MM.1S (cell line): ENCODE data around the gene LIMS1.

ENCODE experiments used
- DNase-seq: peaks from one replicate; pipeline ENCODE4 v3.0.0-alpha.2; 2015
- H2AFZ ChIP-seq: fragments of 300-600 bp; sonication (generic); 2 replicates; pipeline ENCODE4 v1.6.0; 2016; ENCODE audit warnings: antibody characterized with exemption, low read length
- H3F3A ChIP-seq: fragments of 300-600 bp; sonication (generic); 2 replicates; pipeline ENCODE4 v1.6.1; 2016; ENCODE audit warnings: mild to moderate bottlenecking, antibody characterized with exemption, low read length, moderate library complexity, mixed read lengths; ENCODE audit not compliant: insufficient read depth
- H3K27ac ChIP-seq: fragments of 300-600 bp; sonication (generic); 2 replicates; pipeline ENCODE4 v1.5.1; 2016; ENCODE audit warnings: mild to moderate bottlenecking, low read length
- H3K27me3 ChIP-seq: fragments of 300-600 bp; sonication (generic); replicated peaks from 2 replicates; pipeline ENCODE4 v1.6.0; 2016; ENCODE audit warnings: low read length; ENCODE audit not compliant: insufficient read depth
- H3K36me3 ChIP-seq: fragments of 300-600 bp; sonication (generic); replicated peaks from 2 replicates; pipeline ENCODE4 v1.6.1; 2016; ENCODE audit warnings: mild to moderate bottlenecking, low read length, mixed read lengths; ENCODE audit not compliant: insufficient read depth
- H3K4me1 ChIP-seq: fragments of 300-600 bp; sonication (generic); 2 replicates; pipeline ENCODE4 v1.6.1; 2016; ENCODE audit warnings: low read length, mixed read lengths
- H3K4me2 ChIP-seq: fragments of 300-600 bp; sonication (generic); 2 replicates; pipeline ENCODE4 v1.6.0; 2016; ENCODE audit warnings: low read depth, low read length
- H3K4me3 ChIP-seq: fragments of 300-600 bp; sonication (generic); 2 replicates; pipeline ENCODE4 v1.5.1; 2016; ENCODE audit warnings: low read length, mixed read lengths
- H3K79me2 ChIP-seq: fragments of 300-600 bp; sonication (generic); 2 replicates; pipeline ENCODE4 v1.6.1; 2016; ENCODE audit warnings: mixed run types, low read length, mixed read lengths
- H3K9ac ChIP-seq: fragments of 300-600 bp; sonication (generic); 2 replicates; pipeline ENCODE4 v1.6.1; 2016; ENCODE audit warnings: low read length, mixed read lengths
- H3K9me2 ChIP-seq: fragments of 300-600 bp; sonication (generic); replicated peaks from 2 replicates; pipeline ENCODE4 v1.6.1; 2016; ENCODE audit warnings: mild to moderate bottlenecking, low read length, mixed read lengths; ENCODE audit not compliant: insufficient read depth
- H3K9me3 ChIP-seq: fragments of 300-600 bp; sonication (generic); replicated peaks from 2 replicates; pipeline ENCODE4 v1.6.1; 2016; ENCODE audit warnings: mild to moderate bottlenecking, low read length, mixed read lengths; ENCODE audit not compliant: insufficient read depth
- H4K20me1 ChIP-seq: fragments of 300-600 bp; sonication (generic); 2 replicates; pipeline ENCODE4 v1.6.1; 2016; ENCODE audit warnings: mild to moderate bottlenecking, low read length, moderate library complexity, mixed read lengths; ENCODE audit not compliant: insufficient read depth
- CTCF ChIP-seq: fragments of 300-600 bp; sonication (generic); IDR thresholded peaks from 2 replicates; pipeline ENCODE4 v1.5.1; 2016; ENCODE audit warnings: antibody characterized with exemption, low read length, mixed read lengths
- EZH2 ChIP-seq: fragments of 300-600 bp; sonication (generic); optimal IDR thresholded peaks from 2 replicates; pipeline ENCODE3; 2017; ENCODE audit warnings: low read depth, mild to moderate bottlenecking, antibody characterized with exemption, low read length, mixed read lengths
- EZH2phosphoT487 ChIP-seq: fragments of 300-600 bp; sonication (generic); IDR thresholded peaks from 2 replicates; pipeline ENCODE4 v1.6.1; 2018; ENCODE audit warnings: antibody characterized with exemption, low read length

LIMS1 gene

DNA sequence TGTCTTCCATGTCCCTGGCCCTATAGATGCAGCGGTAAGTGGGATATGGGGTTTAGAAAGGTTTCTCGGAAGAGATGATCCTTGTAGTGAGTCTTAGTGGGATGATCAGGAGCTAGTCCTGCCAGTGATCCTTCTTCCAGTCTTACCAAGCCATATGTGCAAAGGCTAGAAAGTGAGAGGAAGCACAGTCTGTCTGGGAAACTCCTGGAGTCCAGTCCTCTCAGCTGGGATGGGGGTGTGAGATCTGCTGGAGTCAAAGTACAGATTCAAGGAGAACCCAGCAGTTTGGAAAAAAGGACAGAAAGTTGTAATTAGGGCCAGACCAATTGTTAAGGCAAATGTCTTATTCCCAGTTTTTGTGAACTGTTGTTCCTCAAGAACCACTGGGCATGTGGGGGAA lies 83.3 kb downstream of the LIMS1 start:
- H3K79me2 ChIP-seq, result peaks cover 87% of the 10 kb centered on the region
- no peaks in the 10 kb centered on the region for H3K9me2 ChIP-seq
- peaks cover 59% of the 10 kb centered on the region for H3K4me1 ChIP-seq
- no peak overlapping the region for H3K9ac ChIP-seq
- no peaks in the 10 kb centered on the region for H3K36me3 ChIP-seq
- no peaks in the 10 kb centered on the region for H3K27me3 ChIP-seq
- H3F3A ChIP-seq, result peaks cover 29% of the 10 kb centered on the region
- TF ChIP-seq CTCF (no peak), EZH2 (no peak), EZH2phosphoT487 (no peak)
- H2AFZ ChIP-seq, result no peak overlapping the region
- no peaks in the 10 kb centered on the region for H4K20me1 ChIP-seq
- DNase-seq, result no peak
- no peak overlapping the region for H3K27ac ChIP-seq
- H3K4me2 ChIP-seq, result no peak overlapping the region
- H3K4me3 ChIP-seq, result no peak overlapping the region
- no peaks in the 10 kb centered on the region for H3K9me3 ChIP-seq

DNA sequence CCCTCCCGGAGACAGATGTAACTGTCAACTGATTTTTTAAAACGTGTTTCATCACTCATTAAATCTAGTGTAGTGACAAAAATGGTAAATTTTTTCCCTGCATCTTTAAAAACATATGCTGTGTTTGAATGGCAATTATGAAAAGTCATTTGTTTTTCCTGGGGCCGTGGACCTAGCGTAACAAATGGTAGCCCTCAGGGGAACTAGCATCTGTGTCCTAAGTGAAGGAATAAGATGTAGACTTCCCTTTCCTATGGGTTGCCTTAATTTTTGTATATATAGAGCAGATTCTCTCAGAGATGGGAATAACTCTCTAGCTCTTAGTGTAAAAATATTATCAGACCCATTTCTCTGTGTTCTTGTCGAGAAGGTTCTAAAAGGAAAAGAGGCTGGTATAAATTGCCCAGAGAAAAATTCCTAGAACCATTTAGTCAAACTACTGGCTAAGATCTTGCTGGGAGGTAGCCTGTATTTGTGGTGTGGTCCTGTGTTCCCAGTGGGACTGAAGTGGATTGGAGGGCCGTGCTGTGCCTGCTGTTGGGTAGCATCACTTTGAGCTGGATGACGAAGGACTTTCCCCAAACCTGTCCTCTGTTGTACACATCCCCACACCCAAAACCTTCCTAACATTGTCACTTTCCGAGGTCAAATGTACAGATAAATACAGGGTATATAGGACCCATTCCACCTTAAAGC lies 85.8 kb downstream of the LIMS1 start:
- peaks cover 44% of the 10 kb centered on the region for H3K4me1 ChIP-seq
- H3K27me3 ChIP-seq, result no peaks in the 10 kb centered on the region
- H3K27ac ChIP-seq, result peak overlapping the region; percentile 82; the same call in 1 of the 2 replicates
- DNase-seq, result no peak
- no peak for TF ChIP-seq EZH2
- TF ChIP-seq CTCF, result no peak
- no peak for TF ChIP-seq EZH2phosphoT487
- H3K9ac ChIP-seq, result peak overlapping the region; percentile 52; the same call in 1 of the 2 replicates
- H2AFZ ChIP-seq, result no peak overlapping the region
- H3F3A ChIP-seq, result peaks cover 28% of the 10 kb centered on the region
- H3K79me2 ChIP-seq, result peaks cover 88% of the 10 kb centered on the region
- H3K4me3 ChIP-seq, result no peak overlapping the region
- no peaks in the 10 kb centered on the region for H3K9me3 ChIP-seq
- peak overlapping the region; percentile 61; the same call in 1 of the 2 replicates for H3K4me2 ChIP-seq
- no peaks in the 10 kb centered on the region for H3K9me2 ChIP-seq
- H3K36me3 ChIP-seq, result no peaks in the 10 kb centered on the region
- H4K20me1 ChIP-seq, result no peaks in the 10 kb centered on the region

GRCh38 chr2:108620656-108621055 lies 86.4 kb downstream of the LIMS1 start:
- DNase-seq, result no peak
- Histone ChIP-seq H3K4me2 (peak overlapping the region; percentile 61; the same call in 1 of the 2 replicates), H3K4me1 (peaks cover 38% of the 10 kb centered on the region), H3K9me2 (no peaks in the 10 kb centered on the region), H3K27ac (peak overlapping the region; percentile 82), H3F3A (peaks cover 28% of the 10 kb centered on the region), H2AFZ (no peak overlapping the region), H3K4me3 (no peak overlapping the region), H3K79me2 (peaks cover 88% of the 10 kb centered on the region), H3K9ac (peak overlapping the region; percentile 52), H4K20me1 (no peaks in the 10 kb centered on the region), H3K36me3 (no peaks in the 10 kb centered on the region), H3K9me3 (no peaks in the 10 kb centered on the region), H3K27me3 (no peaks in the 10 kb centered on the region)
- TF ChIP-seq EZH2, result no peak

GRCh38 chr2:108621087-108621559 lies 86.9 kb downstream of the LIMS1 start:
- no peaks in the 10 kb centered on the region for H3K36me3 ChIP-seq
- DNase-seq, result peak; percentile 95
- H3K27ac ChIP-seq, result peak overlapping the region; percentile 82
- H2AFZ ChIP-seq, result no peak overlapping the region
- peak overlapping the region; percentile 61 for H3K4me2 ChIP-seq
- peaks cover 88% of the 10 kb centered on the region for H3K79me2 ChIP-seq
- TF ChIP-seq CTCF, result no peak
- TF ChIP-seq EZH2phosphoT487, result no peak
- TF ChIP-seq EZH2, result no peak
- peak overlapping the region; percentile 52 for H3K9ac ChIP-seq
- peaks cover 35% of the 10 kb centered on the region for H3K4me1 ChIP-seq
- H3K9me2 ChIP-seq, result no peaks in the 10 kb centered on the region
- H3K27me3 ChIP-seq, result no peaks in the 10 kb centered on the region
- peaks cover 28% of the 10 kb centered on the region for H3F3A ChIP-seq
- peak overlapping the region; percentile 51 for H3K4me3 ChIP-seq
- H3K9me3 ChIP-seq, result no peaks in the 10 kb centered on the region
- no peaks in the 10 kb centered on the region for H4K20me1 ChIP-seq
